IMR-90 (cell line): Measurements from ENCODE around the gene PDGFRA. TPM values are rescaled to one million over a fixed set of nuclear protein-coding genes. Genes with fewer than 3 reads are reported as not detected.

Experiments used
- ATAC-seq: fragments of 200-7000 bp; cut with Tn5 transposase; 2 replicates; pipeline ENCODE4 v1.9.1; 2020; ENCODE audit warnings: low read depth, mild to moderate bottlenecking, moderate library complexity
- BruUV-seq: library from RNA; stranded (reverse); fragments of 400-500 nt; replicated peaks from 2 replicates; lab custom pipeline; 2021; lab: Mats Ljungman, UMichigan
- CTCF ChIA-PET: fragments of 300-600 bp; formaldehyde crosslinking; extraction: SDS; loops from one replicate; lab custom pipeline; 2021; ENCODE audit warnings: antibody characterized with exemption; lab: Yijun Ruan, JAX
- POLR2A ChIA-PET: fragments of 300-600 bp; sonication (Branson Sonifier 250); formaldehyde crosslinking; loops from one replicate; lab custom pipeline; 2022; ENCODE audit warnings: antibody characterized with exemption; ENCODE audit not compliant: unreplicated experiment; lab: Charles Lee
- DNase-seq: peaks from one replicate; pipeline ENCODE4 v3.0.0; 2013
- H2AFZ ChIP-seq: replicated peaks from 2 replicates; pipeline ENCODE3; 2013; ENCODE audit warnings: low read length, mild to moderate bottlenecking; ENCODE audit not compliant: poor library complexity
- H2AK5ac ChIP-seq: 2 replicates; pipeline ENCODE4 v1.6.1; 2013; ENCODE audit warnings: low read depth, low read length, inconsistent platforms
- H2AK9ac ChIP-seq: replicated peaks from 2 replicates; pipeline ENCODE3; 2013; ENCODE audit warnings: mild to moderate bottlenecking, low read depth, low read length, moderate library complexity; ENCODE audit not compliant: poor library complexity
- H2BK120ac ChIP-seq: 2 replicates; pipeline ENCODE4 v1.6.1; 2013; ENCODE audit warnings: low read depth, low read length, inconsistent platforms
- H2BK15ac ChIP-seq: 3 replicates; pipeline ENCODE4 v1.6.1; 2013; ENCODE audit warnings: low read depth, low read length, inconsistent platforms
- H2BK20ac ChIP-seq: 2 replicates; pipeline ENCODE4 v1.6.1; 2013; ENCODE audit warnings: low read depth, mild to moderate bottlenecking, inconsistent platforms, low read length, moderate library complexity
- H2BK5ac ChIP-seq: 2 replicates; pipeline ENCODE4 v1.6.1; 2013; ENCODE audit warnings: mild to moderate bottlenecking, low read depth, low read length, inconsistent platforms; ENCODE audit not compliant: poor library complexity, severe bottlenecking
- H3K14ac ChIP-seq: replicated peaks from 2 replicates; pipeline ENCODE4 v1.6.1; 2013; ENCODE audit warnings: low read depth, low read length, inconsistent platforms
- H3K18ac ChIP-seq: 2 replicates; pipeline ENCODE4 v1.6.1; 2013; ENCODE audit warnings: low read depth, low read length, control low read depth
- H3K23ac ChIP-seq: 2 replicates; pipeline ENCODE4 v1.6.1; 2013; ENCODE audit warnings: low read depth, low read length, inconsistent platforms
- H3K27ac ChIP-seq: 2 replicates; pipeline ENCODE4 v1.5.1; 2013; ENCODE audit warnings: mild to moderate bottlenecking, control low read depth, low read length; ENCODE audit not compliant: insufficient read depth
- H3K27me3 ChIP-seq: 2 replicates; pipeline ENCODE4 v1.6.1; 2013; ENCODE audit warnings: low read length; ENCODE audit not compliant: control insufficient read depth, insufficient read depth
- H3K36me3 ChIP-seq: 2 replicates; pipeline ENCODE4 v1.6.1; 2013; ENCODE audit warnings: low read length, mixed read lengths; ENCODE audit not compliant: control insufficient read depth, insufficient read depth
- H3K4ac ChIP-seq: 2 replicates; pipeline ENCODE4 v1.6.1; 2013; ENCODE audit warnings: low read depth, low read length, inconsistent platforms
- H3K4me1 ChIP-seq: 2 replicates; pipeline ENCODE4 v1.6.1; 2013; ENCODE audit warnings: low read length, mixed read lengths; ENCODE audit not compliant: control insufficient read depth, insufficient read depth
- H3K4me2 ChIP-seq: 2 replicates; pipeline ENCODE4 v1.6.1; 2013; ENCODE audit warnings: low read depth, mild to moderate bottlenecking, control low read depth, low read length, moderate library complexity
- H3K4me3 ChIP-seq: 2 replicates; pipeline ENCODE4 v1.5.1; 2013; ENCODE audit warnings: low read depth, mild to moderate bottlenecking, control low read depth, low read length, moderate library complexity; ENCODE audit not compliant: insufficient read depth
- H3K56ac ChIP-seq: 2 replicates; pipeline ENCODE4 v1.6.1; 2013; ENCODE audit warnings: low read length, inconsistent platforms; ENCODE audit not compliant: insufficient read depth; ENCODE audit errors: extremely low read depth
- H3K79me1 ChIP-seq, 2 experiments: 2 replicates each; pipeline ENCODE4 v1.6.1; 2013; ENCODE audit warnings: low read length in 2 of 2, inconsistent platforms in 1 of 2, low read depth in 1 of 2
- H3K9ac ChIP-seq: 2 replicates; pipeline ENCODE4 v1.6.1; 2013; ENCODE audit warnings: low read depth, low read length, control low read depth
- H3K9me1 ChIP-seq: 2 replicates; pipeline ENCODE4 v1.6.1; 2013; ENCODE audit warnings: low read length, inconsistent platforms; ENCODE audit not compliant: insufficient read depth
- H3K9me3 ChIP-seq: 2 replicates; pipeline ENCODE4 v1.6.1; 2013; ENCODE audit warnings: low read length; ENCODE audit not compliant: control insufficient read depth, insufficient read depth
- H4K20me1 ChIP-seq: 2 replicates; pipeline ENCODE4 v1.6.1; 2013; ENCODE audit warnings: low read length, inconsistent platforms; ENCODE audit not compliant: insufficient read depth
- H4K5ac ChIP-seq: 2 replicates; pipeline ENCODE4 v1.6.1; 2013; ENCODE audit warnings: mild to moderate bottlenecking, low read depth, low read length, control low read depth
- H4K8ac ChIP-seq, 2 experiments: 2 replicates each; pipeline ENCODE4 v1.6.1; 2013; ENCODE audit warnings: low read depth in 2 of 2, low read length in 2 of 2, control low read depth in 1 of 2, inconsistent platforms in 1 of 2
- H4K91ac ChIP-seq: 2 replicates; pipeline ENCODE4 v1.6.1; 2013; ENCODE audit warnings: low read depth, low read length, inconsistent platforms; ENCODE audit not compliant: insufficient read depth
- BHLHE40 ChIP-seq: fragments of 150-350 bp; IDR thresholded peaks from 2 replicates; pipeline ENCODE4 v1.6.1; 2016; ENCODE audit warnings: mild to moderate bottlenecking, low read depth, low read length
- CEBPB ChIP-seq: IDR thresholded peaks from 2 replicates; pipeline ENCODE4 v1.6.1; 2012; ENCODE audit warnings: low read depth, low read length, improper control_type of control experiment
- CHD1 ChIP-seq: IDR thresholded peaks from 2 replicates; pipeline ENCODE4 v1.6.1; 2012; ENCODE audit warnings: low read depth, low read length, improper control_type of control experiment
- ELK1 ChIP-seq: fragments of 150-350 bp; IDR thresholded peaks from 2 replicates; pipeline ENCODE4 v1.6.1; 2016; ENCODE audit warnings: low read depth, mild to moderate bottlenecking, low read length, moderate library complexity, borderline replicate concordance
- FOS ChIP-seq: fragments of 150-350 bp; IDR thresholded peaks from 2 replicates; pipeline ENCODE4 v1.6.1; 2016; ENCODE audit warnings: low read depth, low read length
- MAFK ChIP-seq: IDR thresholded peaks from 2 replicates; pipeline ENCODE4 v1.6.1; 2012; ENCODE audit warnings: low read depth, low read length, improper control_type of control experiment
- MAZ ChIP-seq: IDR thresholded peaks from 2 replicates; pipeline ENCODE4 v1.6.1; 2012; ENCODE audit warnings: low read depth, mild to moderate bottlenecking, low read length, improper control_type of control experiment, moderate library complexity, borderline replicate concordance
- MXI1 ChIP-seq: IDR thresholded peaks from 2 replicates; pipeline ENCODE4 v1.6.1; 2012; ENCODE audit warnings: low read depth, mild to moderate bottlenecking, low read length, moderate library complexity, borderline replicate concordance
- NFE2L2 ChIP-seq: fragments of 150-350 bp; IDR thresholded peaks from 2 replicates; pipeline ENCODE4 v1.6.1; 2016; ENCODE audit warnings: low read depth, mild to moderate bottlenecking, low read length
- POLR2A ChIP-seq: IDR thresholded peaks from 2 replicates; pipeline ENCODE4 v1.6.1; 2012; ENCODE audit warnings: mild to moderate bottlenecking, low read depth, low read length
- RAD21 ChIP-seq: IDR thresholded peaks from 2 replicates; pipeline ENCODE4 v1.6.1; 2012; ENCODE audit warnings: low read length, improper control_type of control experiment
- RCOR1 ChIP-seq: IDR thresholded peaks from 2 replicates; pipeline ENCODE4 v1.6.1; 2012; ENCODE audit warnings: mild to moderate bottlenecking, low read length, improper control_type of control experiment; ENCODE audit not compliant: insufficient replicate concordance
- RFX5 ChIP-seq: IDR thresholded peaks from 2 replicates; pipeline ENCODE4 v1.8.0; 2012; ENCODE audit warnings: low read depth, mild to moderate bottlenecking, low read length, moderate library complexity
- SMC3 ChIP-seq: fragments of 150-350 bp; IDR thresholded peaks from 2 replicates; pipeline ENCODE4 v1.6.1; 2016; ENCODE audit warnings: low read depth, mild to moderate bottlenecking, antibody characterized with exemption, low read length, moderate library complexity
- USF2 ChIP-seq: fragments of 150-350 bp; IDR thresholded peaks from 2 replicates; pipeline ENCODE4 v1.6.1; 2017; ENCODE audit warnings: mild to moderate bottlenecking, antibody characterized with exemption, low read length, low read depth
- dilution Hi-C: fragments of 300-500 bp; cut with HindIII; formaldehyde crosslinking; loops from one replicate; pipeline ENCODE4 v1.14.3; 2018; ENCODE audit warnings: low sequenced_read_pairs; ENCODE audit not compliant: unreplicated experiment
- in situ Hi-C: fragments of 300-500 bp; cut with MboI; formaldehyde crosslinking; loops from 3 replicates; pipeline ENCODE4 v1.14.3; 2019; ENCODE audit warnings: low sequenced_read_pairs, inconsistent platforms, mixed read lengths
- intact Hi-C: fragments of 100-400 bp; cut with micrococcal nuclease; formaldehyde crosslinking; loops from 2 replicates; pipeline ENCODE4 v1.10.0; 2022
- polyA plus RNA-seq, 3 experiments: library from polyadenylated mRNA; depleted of rRNA; stranded (reverse); fragments of >200 nt; gene quantifications; 2 replicates each; pipeline ENCODE4 v1.2.3, GENCODE V29; 2012; ENCODE audit warnings: low replicate concordance in 1 of 3
- total RNA-seq: library from RNA; depleted of rRNA; stranded (reverse); fragments of >200 nt; gene quantifications from 2 replicates; pipeline ENCODE4 v1.2.3, GENCODE V29; 2012
- TF ChIP-seq, protein P1 (sequence below): conservative IDR thresholded peaks from 2 replicates; pipeline ENCODE4 v1.5.1; 2012; ENCODE audit warnings: mild to moderate bottlenecking, low read depth, low read length, improper control_type of control experiment

Gene PDGFRA
- total and polyA plus RNA-seq, 2 of the 4 experiments (the other 2 are of a cell fraction) = 60.8 to 168 TPM

- TF ChIP-seq RFX5 (no peak), BHLHE40 (no peak), MAFK (no peak), RAD21 (no peak), FOS (no peak), CEBPB (no peak), ELK1 (no peak), POLR2A (no peak), CHD1 (no peak), MXI1 (no peak), NFE2L2 (no peak), RCOR1 (no peak), MAZ (no peak), USF2 (no peak), SMC3 (no peak)
- TF ChIP-seq, protein P1, sequence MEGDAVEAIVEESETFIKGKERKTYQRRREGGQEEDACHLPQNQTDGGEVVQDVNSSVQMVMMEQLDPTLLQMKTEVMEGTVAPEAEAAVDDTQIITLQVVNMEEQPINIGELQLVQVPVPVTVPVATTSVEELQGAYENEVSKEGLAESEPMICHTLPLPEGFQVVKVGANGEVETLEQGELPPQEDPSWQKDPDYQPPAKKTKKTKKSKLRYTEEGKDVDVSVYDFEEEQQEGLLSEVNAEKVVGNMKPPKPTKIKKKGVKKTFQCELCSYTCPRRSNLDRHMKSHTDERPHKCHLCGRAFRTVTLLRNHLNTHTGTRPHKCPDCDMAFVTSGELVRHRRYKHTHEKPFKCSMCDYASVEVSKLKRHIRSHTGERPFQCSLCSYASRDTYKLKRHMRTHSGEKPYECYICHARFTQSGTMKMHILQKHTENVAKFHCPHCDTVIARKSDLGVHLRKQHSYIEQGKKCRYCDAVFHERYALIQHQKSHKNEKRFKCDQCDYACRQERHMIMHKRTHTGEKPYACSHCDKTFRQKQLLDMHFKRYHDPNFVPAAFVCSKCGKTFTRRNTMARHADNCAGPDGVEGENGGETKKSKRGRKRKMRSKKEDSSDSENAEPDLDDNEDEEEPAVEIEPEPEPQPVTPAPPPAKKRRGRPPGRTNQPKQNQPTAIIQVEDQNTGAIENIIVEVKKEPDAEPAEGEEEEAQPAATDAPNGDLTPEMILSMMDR = no peak
- no peak overlapping the region for H3K18ac ChIP-seq
- no peak for DNase-seq
- peaks cover 8% of the 10 kb centered on the region for H3K4me1 ChIP-seq
- in situ Hi-C loops (no loop called here), dilution Hi-C loops (no loop called here), intact Hi-C loops (no loop called here)
- H2BK120ac ChIP-seq = no peak overlapping the region
- CTCF ChIA-PET = no interaction called here
- no peak overlapping the region for H3K4ac ChIP-seq
- no peak overlapping the region for H2AFZ ChIP-seq
- no peak overlapping the region for H3K27ac ChIP-seq
- H2BK15ac ChIP-seq = no peak overlapping the region
- H4K8ac ChIP-seq = no peak overlapping the region
- BruUV-seq = no TSS peak
- H3K79me1 ChIP-seq = peaks cover 16 to 66% of the 10 kb centered on the region in 2 experiments
- H4K20me1 ChIP-seq = peaks cover 37% of the 10 kb centered on the region; the same call in 1 of the 2 replicates
- no peak overlapping the region for H3K4me2 ChIP-seq
- no peak overlapping the region for H3K23ac ChIP-seq
- no peak overlapping the region for H3K14ac ChIP-seq
- no peak overlapping the region for H4K91ac ChIP-seq
- POLR2A ChIA-PET = no interaction called here
- H3K4me3 ChIP-seq = no peak overlapping the region
- no peaks in the 10 kb centered on the region for H3K9me3 ChIP-seq
- no peak overlapping the region for H2BK20ac ChIP-seq
- H3K9me1 ChIP-seq = peaks cover 13% of the 10 kb centered on the region; the same call in 1 of the 2 replicates
- no peak overlapping the region for H2AK5ac ChIP-seq
- no peak overlapping the region for H2BK5ac ChIP-seq
- no peak for ATAC-seq
- no peak overlapping the region for H4K5ac ChIP-seq
- no peak overlapping the region for H3K56ac ChIP-seq
- H3K36me3 ChIP-seq = peaks cover 77% of the 10 kb centered on the region
- H2AK9ac ChIP-seq = no peak overlapping the region
- no peak overlapping the region for H3K9ac ChIP-seq
- no peaks in the 10 kb centered on the region for H3K27me3 ChIP-seq
These were observed 42.4 kb downstream of the PDGFRA start for GRCh38 chr4:54271464-54271863.
